NAMALWA (cell line): ENCODE measurements around the gene FTMT.
"Not testable (repeated sequence)": the region's sequence is repeated elsewhere in the genome, so short reads cannot be mapped to it uniquely, and the experiment has no call there.

Experiments used
- DNase-seq: peaks from one replicate; pipeline ENCODE4 v3.0.0-alpha.2; 2015; ENCODE audit warnings: low spot score

Gene FTMT

DNA sequence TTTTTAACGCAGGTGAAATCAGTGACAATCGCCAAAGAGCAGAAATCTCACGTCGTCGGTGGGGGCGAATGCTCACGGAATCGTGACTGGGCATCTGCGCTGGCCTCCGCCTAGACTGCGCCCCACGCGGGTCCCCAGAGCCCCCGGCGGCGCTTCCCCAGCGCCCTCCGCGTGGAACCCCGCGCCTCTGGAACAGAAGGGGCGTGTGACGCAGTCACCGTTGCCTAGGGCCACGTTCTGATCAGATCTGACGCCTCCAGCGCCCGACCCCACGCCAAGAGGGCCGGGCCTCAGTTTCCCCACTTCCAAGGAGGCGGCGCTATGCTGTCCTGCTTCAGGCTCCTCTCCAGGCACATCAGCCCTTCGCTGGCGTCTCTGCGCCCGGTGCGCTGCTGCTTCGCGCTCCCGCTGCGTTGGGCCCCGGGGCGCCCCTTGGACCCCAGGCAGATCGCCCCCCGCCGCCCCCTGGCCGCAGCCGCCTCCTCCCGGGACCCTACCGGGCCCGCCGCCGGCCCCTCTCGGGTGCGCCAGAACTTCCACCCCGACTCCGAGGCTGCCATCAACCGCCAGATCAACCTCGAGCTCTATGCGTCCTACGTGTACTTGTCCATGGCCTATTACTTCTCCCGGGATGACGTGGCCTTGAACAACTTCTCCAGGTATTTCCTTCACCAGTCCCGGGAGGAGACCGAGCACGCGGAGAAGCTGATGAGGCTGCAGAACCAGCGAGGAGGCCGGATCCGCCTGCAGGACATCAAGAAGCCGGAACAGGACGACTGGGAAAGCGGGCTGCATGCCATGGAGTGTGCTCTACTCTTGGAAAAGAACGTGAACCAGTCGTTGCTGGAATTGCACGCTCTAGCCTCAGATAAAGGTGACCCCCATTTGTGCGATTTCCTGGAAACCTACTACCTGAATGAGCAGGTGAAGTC lies at the start of gene FTMT:
Gene FTMT, plus strand, starts transcription at position 240 of the 932 bp plus-strand sequence. Its CDS starts 82 bp downstream, at position 322.
- DNase-seq = no peak

- DNase-seq = not testable (repeated sequence)
Measured at GRCh38 chr5:121805251-121805650, 46.4 kb upstream of the FTMT start.

DNA sequence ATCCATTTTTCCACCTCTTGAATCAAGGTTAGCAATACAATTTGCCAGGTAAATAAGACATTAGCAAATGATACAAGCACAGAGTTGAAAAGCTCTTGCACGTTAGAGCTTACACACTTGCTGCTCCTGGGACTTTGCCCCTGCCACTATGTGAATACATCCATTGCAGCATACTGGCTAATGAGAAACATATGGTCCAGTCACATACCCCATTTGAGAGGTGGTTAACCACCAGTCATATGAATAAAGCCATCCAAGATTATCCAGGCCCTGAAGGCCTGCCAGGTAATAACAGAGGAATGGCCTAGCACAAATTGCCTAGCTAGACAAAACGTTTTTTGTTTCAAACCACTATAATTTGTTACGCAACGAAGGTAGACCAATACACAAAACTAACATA lies 45.8 kb upstream of the FTMT start:
- no peak for DNase-seq

- no peak for DNase-seq
Measured at GRCh38 chr5:121816164-121816563, 35.5 kb upstream of the FTMT start.

DNA sequence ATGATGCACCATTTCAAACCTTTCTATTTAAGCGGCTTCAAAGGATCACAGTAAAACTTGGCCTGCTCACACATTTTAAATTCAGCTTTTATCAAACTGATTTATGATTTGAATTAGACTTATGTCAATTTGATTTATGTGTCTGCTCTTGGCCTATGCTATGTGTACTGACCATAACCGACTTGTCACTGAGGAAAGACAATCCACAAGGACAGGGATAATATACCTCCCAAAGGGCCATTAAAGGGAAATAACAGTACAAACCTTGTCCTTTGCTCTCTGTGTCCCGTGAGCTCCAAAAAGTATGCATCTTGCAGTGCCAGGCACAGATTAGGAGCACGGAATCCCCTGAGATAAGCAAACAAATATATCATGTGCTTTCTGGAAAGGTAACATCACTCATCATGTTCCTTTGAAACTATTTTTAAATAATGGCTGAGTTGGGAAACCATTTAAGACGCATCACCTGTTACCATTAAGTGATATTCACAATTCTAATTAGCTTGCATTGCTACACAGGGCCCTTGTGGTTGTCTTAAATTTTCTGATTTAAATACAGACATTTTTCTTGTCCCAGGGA lies 31.9 kb upstream of the FTMT start:
- no peak for DNase-seq

DNA sequence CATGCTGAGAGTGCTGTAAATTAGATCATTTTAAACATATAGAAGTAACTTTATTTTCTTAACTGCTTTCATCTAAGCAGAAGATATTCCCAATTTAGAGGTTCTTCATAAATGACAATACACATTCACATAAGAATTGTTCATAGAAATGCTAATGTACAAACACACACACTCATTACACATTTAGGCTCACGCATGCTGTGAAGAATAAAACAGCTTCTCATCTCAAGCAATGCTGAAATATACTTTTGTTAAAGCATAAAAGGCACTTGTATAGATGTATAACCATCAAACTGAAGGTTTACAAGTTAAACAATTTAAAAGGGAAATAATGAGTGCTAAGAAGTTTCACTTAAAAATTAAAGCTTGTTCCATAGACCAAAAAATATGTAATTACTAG lies 18.1 kb upstream of the FTMT start:
- no peak for DNase-seq

GRCh38 chr5:121834021-121834420 lies 17.7 kb upstream of the FTMT start:
- DNase-seq = no peak

GRCh38 chr5:121841892-121842291 lies 9.8 kb upstream of the FTMT start:
- DNase-seq = no peak

DNA sequence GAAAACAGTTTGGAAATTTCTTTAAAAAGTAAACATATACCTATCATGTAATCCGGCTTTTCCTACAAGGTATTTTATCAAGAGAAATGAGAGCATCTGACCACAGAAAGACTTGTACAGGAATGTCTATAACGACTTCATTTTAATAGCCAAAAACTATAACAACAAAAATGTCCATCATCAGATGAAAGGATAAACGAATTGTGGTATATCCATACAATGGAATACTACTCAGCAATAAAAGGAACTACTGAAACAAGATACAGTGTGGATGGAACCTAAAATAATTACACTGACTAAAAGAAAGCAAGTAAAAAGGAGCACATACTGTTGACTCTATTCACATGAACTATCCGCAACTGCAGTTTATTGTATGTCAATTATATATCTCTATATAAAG lies 1.4 kb upstream of the FTMT start:
- no peak for DNase-seq

DNA sequence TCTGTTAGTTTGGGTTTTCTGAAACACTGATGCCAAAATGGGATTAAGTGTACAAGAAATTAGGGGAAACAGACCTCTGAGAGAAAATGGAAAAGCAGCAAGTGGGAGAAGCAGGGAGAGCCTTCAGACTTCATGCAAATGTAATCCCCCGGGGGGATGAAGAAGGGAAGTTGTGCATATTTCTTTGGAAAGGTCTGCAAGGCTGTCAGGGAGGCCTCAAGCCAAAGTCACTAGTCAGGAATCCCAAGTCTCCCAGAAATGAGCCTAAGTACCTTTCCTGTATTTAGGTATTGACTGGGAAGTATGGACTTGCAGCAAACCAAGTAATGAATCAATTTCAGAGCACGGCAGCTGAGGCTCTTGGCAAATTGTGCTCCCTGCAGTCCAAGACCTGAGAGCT lies 2.2 kb downstream of the FTMT start:
- no peak for DNase-seq

- no peak for DNase-seq
Measured at GRCh38 chr5:121862801-121863200, 11.1 kb downstream of the FTMT start.

DNA sequence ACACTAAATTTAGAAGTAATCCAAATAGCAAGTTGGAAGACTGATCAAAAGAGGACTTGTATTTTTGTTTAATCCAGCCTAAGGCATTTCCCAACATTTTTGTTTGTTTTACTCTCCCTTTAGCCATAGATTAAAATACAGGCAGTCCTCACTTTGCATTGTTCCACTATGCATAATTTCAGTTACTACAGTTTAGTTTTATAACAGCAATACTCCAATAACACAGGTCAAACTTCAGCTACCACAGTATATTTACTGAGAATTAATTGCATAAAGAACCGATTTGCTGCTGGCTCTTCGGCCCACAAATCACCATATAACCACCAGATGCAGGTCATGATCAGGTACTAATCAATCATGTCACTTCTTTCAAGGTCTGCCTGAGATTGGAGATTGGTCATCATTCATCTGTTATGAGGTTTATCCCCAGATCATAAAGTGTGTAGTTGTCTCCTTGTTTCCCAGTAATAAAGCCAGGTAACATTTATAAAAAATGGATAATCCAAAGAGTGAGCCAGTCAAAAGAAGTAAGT lies 12.1 kb downstream of the FTMT start:
- no peak for DNase-seq

- no peak for DNase-seq
Measured at GRCh38 chr5:121867403-121867802, 15.7 kb downstream of the FTMT start.

GRCh38 chr5:121870489-121870888 lies 18.8 kb downstream of the FTMT start:
- DNase-seq = peak; percentile 8

DNA sequence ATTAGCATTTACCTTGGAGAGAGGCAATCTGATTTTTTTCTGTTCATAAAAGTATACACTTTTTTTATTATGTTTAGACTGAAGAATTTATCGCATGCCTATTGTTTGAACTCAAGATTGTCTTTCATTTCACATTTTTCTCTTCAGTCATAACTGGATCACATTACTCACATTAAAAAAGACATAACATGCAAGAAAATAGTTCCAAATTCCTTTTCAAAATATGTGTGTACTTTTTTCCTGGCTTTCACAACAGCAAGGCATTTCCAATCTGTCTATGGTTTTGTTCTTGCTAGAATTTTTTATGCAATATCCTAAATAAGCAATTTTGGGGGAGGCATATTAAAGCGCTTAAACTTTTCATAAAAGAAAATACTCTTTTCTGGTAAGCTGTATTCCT lies 21.2 kb downstream of the FTMT start:
- DNase-seq = no peak

- DNase-seq = no peak
Measured at GRCh38 chr5:121873409-121873808, 21.7 kb downstream of the FTMT start.

DNA sequence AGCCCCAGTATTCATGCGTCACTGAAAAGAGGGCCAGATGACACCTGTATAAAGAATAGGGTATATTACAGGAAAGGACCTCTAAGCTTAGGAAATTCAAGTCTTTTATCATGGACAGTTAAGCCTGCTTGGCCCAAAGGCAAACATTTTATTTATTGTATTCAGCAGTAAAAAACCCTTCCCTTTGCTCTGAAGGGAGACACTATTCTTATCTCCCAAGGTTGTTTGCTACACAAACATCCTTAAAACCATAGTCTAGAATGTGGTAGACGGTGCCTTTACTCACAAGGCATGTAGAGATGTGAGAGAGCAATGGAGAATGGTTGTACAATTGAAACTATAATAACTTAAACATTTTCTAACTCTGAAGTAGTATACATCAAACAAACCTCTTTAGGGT lies 33.9 kb downstream of the FTMT start:
- no peak for DNase-seq

- no peak for DNase-seq
Measured at GRCh38 chr5:121887727-121888126, 36.0 kb downstream of the FTMT start.

DNA sequence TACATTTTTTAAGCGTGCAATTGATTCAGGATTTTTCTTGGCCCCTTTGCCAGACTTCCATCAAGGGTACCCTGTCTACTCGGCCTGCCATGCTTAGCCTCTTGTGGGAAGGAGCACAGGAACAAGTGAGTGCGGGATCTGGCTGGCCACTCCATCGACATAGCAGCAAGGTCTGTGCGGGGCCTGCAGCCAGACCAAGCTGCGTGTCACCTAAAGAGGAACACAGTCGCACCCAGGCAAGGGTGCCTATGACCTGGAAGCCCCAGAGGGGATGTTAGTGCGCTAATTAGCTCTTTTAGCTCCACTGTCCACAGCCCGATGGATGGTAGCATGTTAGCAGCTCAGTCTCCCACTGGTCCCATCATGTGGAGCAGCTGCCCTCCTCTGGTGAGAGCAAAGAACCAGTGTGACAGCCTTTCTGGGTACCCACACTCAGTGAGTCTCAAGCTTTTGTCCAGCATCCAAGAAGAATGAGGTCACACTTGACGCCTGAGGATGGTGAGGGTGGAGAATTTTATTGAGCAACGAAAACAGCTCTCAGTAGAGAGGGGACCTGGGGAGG lies 38.7 kb downstream of the FTMT start:
- no peak for DNase-seq

DNA sequence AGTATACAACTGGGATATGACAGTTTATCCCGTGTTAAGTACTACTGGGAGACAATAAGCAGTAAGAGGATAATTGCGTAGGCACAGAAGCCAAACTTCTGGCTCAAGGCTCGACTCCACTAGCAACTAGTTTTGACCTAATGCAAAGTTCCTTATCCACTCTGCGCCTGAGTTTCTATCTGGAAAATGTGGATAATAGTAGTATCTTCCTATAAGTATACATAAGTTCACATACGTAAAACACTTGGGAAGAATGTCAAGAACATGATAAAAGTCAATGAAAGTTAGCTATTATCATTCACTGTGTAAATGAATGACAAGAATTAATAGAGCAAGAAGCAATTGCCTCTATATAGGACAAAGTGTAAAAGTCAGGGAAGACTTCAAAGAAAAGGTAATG lies 45.7 kb downstream of the FTMT start:
- DNase-seq = no peak

DNA sequence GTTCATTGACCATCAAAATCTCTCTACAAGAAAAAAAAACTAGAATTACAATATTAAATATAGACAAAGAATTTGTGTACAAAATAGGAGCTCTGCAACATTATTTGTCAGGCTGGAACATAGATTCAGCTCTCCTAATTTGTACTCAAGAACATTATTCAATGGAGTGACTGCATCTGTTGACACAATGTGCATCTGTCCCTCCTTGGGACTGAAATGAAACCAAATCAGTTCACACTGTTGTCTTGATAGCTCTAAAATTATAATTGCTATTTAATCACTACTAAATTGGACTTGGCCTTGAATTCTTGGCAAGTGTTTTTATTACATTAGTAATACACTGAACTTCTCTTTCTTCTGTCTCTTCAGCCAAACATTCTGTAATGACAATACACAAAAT lies 47.7 kb downstream of the FTMT start:
- DNase-seq = no peak
